HPDE6-E6E7 (cell line): ENCODE data around the gene TRRAP.

Source experiments
- DNase-seq: peaks from one replicate; pipeline ENCODE4 v3.0.0; 2011; ENCODE audit warnings: missing footprints; ENCODE audit errors: extremely low spot score

TRRAP gene

DNA sequence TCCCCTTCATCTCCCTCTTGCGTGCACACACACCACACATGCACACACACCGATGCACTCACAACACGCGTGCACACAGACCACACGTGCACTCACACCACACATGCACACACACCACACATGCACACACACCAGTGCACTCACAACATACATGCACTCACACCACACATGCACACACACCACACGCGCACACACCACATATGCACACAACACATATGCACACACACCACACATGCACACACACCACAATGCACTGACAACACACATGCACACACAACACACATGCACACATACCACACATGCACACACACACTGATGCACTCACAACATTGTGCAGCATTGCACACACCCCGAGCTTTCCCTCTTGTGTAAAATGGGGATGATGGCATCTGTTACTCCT, 68.1 kb downstream of the TRRAP start:
- DNase-seq, result no peak

DNA sequence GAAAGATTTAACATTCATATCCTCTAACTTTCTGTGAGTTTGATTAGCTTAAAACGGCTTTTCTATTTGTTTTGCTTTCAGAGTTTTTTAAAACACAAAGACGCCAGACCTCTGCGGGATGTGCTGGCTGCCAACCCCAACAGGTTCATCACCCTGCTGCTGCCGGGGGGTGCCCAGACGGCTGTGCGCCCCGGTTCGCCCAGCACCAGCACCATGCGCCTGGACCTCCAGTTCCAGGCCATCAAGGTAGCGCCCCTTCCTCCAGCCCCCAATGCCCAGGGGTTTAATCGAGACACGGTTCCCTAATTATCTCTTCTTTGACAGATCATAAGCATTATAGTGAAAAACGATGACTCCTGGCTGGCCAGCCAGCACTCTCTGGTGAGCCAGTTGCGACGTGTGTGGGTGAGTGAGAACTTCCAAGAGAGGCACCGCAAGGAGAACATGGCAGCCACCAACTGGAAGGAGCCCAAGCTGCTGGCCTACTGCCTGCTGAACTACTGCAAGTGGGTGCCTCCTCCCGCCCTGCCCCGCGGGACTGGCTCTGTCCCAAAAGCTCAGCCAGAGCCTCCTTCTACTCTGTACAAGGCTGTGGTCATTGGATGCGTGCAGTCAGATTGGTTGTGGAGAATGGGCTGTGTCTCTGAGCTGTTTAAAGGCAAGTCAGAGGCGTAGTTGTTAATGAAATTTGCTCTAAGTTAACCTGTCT, 71.2 kb downstream of the TRRAP start:
- no peak for DNase-seq

DNA sequence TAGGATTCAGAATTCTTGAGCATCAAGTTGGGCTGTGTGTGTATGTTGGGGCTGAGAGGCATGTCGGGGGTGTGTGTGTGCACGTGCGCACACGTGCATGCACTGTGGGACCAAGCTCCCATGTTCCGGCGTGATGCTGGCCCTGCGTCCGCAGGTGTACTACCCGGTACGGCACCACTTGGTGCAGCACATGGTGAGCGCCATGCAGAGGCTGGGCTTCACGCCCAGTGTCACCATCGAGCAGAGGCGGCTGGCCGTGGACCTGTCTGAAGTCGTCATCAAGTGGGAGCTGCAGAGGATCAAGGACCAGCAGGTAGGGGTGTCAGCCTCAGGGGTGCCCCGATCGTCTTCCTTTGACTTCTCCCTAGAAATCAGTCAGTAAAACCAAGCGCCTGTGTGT, 77.7 kb downstream of the TRRAP start:
- no peak for DNase-seq

DNA sequence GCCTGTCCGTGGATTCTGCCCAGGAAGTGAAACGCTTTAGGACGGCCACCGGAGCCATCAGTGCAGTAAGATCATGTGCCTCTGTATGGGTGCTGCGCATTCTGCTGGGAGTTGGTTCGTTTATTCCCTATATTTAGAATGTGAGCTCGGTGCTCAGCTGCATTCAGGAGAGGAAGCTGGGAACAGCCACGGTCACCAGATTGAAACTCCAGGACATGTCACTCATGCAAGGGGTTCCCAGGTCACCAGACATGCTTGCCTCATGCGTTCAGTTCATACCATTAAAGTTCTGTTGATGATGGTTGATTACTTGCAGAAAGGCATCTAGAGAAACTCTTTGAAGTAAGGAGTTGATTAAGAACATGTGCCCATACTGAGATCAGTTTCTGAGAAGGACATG, 78.1 kb downstream of the TRRAP start:
- no peak for DNase-seq

DNA sequence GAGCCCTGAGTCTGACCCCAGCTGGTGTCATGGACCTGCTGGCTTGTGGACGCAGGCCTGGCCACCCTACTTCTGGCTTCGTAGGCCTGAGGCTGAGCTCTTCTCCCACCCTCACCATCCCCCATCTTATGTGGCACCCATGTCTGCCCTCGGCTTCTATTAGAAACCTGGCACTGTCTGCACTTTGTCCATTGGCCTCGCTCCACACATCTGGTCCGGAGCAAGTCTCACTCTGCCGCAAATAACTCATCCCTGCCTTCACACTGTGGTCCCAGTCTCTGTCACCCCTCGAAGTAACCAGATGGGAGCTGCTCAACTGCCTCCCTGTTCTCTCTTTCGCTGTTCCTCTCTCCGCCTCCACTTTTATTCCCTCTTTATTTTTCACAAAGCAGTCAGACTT, 78.6 kb downstream of the TRRAP start:
- no peak for DNase-seq

DNA sequence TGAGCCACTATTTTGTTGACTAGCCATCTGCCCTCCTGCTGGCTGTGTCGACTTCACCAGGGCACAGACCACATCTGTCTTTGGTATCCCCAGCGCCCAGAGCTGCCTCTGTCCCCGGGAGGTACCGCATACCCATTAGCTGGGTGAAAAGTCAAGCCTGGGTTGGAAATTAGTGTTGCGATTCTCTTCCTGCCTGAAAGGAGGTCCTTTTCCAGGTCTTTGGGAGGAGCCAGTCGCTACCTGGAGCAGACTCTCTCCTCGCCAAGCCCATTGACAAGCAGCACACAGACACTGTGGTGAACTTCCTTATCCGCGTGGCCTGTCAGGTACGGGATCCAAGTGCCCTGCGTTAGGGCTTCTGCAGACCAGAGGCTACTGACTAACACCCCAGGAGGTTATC, 79.4 kb downstream of the TRRAP start:
- no peak for DNase-seq

DNA sequence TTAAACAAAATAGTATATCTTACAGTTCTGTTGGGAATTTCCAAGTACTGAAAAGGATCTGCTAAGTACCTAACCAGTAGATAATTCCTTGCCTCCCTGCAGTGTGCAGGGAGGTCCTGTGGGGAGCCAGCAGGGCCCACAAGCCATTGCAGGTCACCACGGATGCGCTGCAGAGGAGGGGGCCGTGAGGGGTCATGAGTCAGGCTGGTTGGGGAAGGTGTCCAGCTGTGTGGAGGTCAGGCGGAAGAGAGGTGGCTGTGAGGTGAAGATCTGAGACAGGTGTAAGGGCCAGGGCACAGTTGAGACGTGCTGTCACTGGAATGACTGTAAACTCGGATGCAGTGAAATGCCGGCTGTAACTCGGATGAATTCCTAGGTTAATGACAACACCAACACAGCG, 80.6 kb downstream of the TRRAP start:
- DNase-seq, result no peak

DNA sequence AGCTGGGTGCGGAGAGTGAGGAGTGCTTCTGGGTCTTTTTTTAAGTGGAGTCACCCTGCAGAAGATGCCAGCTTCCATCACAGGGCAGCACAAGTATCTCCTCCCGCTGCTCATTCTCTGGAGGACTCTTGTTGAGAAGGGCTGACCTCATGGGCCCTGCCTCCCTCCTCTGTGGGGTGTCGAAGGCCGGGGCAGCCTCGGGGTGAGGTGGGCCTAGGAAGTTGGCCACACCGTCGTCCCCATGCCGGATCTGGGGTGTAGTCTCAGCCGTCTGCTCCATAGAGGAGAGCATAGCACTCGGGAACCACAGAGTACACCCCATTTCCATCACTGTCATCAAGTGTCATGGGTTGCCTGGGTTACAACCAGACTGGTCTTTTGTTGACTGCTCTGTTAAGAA, 85.0 kb downstream of the TRRAP start:
- no peak for DNase-seq

DNA sequence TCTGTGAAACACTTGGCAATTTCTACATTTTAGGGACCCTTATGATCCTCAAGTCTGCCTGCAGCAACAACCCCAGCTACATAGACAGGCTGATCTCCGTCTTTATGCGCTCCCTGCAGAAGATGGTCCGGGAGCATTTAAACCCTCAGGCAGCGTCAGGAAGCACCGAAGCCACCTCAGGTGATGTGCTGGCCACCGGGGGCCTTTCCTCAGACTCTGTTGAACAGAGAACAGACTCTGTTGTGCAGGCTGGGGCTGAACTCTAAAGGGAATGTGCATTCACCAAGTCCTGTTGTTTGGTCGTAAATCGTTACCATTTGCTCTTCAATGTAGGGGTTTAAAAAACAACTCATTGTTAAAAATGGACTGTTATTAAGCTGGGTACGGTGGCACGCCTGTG, 86.3 kb downstream of the TRRAP start:
- no peak for DNase-seq

DNA sequence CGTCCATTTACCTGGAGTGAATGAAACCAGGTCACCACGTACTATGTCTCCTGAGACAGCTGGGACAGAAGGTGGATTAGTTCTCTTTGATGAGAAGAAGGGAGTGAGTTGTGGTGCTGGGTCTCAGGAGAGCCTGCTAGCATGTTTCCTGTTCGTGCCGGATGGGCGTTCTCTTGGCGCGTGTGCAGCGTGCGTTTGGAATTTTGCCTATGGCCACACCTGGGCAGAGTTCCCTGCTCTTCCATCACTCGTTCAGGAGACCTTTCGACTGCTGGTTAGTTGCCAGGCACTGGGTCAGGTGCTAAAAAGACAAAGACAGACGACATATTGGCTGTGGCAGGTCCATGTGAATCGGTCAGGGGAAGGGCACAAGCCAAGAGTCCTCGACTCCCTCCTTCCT, 90.3 kb downstream of the TRRAP start:
- DNase-seq, result no peak

DNA sequence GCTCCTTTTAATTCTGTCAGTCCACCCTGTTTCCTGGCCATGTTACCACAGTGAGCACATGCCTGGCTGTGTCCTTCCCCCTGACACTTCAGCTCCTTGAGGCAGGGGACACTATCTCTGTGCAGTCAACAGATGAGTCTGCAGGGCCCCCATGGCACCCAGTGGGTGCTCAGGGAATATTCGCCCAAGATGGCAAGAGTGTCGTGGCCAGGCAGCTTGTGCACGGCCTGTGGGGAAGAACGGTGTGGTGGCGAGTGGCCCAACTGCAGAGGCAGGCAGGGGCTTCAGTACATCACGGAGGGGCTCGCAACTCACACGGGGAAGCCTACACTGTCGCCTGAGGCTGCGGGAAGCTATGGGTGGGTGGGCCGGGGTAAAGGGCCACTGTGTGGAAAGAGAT, 91.1 kb downstream of the TRRAP start:
- DNase-seq, result no peak

DNA sequence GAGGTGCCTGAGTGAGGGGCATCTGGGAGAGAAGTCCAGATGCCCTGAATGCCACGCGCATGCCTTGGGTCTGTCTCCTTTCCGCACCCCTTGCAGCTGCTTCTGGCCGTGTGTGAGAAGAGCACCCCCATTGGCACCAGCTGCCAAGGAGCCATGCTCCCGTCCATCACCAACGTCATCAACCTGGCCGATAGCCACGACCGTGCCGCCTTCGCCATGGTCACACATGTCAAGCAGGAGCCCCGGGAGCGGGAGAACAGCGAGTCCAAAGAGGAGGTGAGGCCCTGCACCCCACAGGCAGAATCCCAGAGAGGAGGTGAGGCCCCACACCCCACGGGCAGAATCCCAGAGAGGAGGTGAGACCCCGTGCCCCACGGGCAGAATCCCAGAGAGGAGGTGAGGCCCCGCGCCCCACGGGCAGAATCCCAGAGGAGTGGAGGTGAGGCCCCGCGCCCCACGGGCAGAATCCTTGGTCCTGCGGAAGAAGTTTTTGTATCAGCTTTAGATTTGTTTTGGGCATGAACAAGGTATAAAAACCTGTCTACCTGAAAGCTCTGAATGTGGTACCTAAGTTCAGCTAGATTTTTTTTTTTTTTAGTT, 91.8 kb downstream of the TRRAP start:
- DNase-seq, result no peak

DNA sequence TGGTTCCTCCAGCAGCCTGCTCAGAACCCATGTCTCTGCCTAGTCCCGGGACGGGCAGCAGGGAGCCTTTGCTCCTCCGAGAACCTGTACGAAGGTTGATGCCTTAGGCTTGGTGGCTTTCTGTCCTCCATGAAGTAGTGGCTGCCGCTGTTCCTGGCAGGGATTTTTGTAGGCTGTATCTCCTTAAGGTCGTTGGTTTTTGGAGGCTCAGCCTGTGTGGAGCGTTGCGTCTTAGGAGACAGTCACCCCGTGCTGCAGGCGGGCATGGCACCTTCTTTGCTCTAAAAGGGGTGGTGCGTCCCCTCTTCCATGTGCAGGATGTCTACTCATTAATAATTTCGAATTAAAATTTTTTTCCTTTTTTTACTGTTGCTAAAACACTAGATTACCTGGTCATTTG, 92.5 kb downstream of the TRRAP start:
- no peak for DNase-seq

DNA sequence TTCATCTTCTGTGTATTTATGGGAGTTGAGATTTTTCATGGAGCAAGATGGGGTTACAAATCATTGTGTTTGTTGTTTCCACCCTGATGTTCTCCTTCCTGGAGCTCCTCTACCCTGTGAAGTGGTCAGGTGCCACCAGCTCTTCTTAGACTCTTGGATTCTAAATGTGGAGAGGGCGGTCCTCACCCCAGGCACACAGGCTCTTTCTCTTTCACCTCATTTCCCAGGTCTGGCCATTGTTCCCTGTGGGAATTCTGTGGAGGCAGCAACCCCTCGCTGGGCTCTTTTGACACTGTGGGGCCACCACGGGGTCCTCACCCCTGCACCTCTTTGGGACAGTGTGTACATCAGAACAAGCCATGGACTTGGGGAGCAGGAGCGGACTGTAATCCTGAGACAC, 95.9 kb downstream of the TRRAP start:
- no peak for DNase-seq

DNA sequence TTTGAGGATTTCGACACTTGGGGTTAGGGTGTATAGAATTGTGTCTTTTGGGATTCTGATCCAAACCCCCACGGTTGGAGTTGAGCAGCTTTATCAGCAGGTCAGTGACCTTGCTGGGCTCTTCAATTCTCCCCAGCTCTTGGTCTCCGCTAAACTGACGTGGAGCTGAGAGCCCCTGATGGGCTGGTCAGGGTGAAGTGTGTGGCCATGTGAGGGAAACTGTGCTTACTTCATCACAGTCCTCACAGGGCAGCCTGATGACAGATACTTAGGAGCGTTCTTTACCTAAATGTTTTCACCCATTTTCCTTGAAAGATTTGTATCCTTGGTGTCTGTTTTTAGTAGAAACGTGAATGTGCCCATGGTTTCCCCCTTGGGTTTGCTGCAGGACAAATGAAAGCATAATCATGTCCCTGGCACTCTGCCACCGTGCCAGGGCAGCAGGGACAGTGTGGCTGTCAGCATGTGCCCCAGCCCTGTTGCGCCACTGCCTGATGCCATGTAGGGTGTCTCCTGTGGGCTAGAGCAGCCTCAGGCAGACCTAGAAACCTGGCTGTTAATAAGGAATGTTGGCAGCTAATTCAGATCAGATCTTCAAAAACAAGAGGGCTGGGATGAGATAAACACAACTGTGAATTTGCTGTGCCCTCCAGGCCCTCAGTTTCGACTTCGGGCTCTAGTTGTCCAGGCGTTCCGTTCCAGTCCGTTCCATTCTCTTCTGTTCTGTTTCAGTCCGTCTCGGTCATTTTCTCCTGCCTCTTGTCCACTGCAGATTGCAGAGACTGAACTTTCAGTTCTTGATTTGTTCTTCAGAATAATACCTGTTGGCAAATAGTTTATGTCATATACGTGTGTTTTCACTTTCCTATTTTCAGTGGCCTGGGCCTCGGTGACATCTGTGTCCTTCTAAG, 96.8 kb downstream of the TRRAP start:
- DNase-seq, result no peak

DNA sequence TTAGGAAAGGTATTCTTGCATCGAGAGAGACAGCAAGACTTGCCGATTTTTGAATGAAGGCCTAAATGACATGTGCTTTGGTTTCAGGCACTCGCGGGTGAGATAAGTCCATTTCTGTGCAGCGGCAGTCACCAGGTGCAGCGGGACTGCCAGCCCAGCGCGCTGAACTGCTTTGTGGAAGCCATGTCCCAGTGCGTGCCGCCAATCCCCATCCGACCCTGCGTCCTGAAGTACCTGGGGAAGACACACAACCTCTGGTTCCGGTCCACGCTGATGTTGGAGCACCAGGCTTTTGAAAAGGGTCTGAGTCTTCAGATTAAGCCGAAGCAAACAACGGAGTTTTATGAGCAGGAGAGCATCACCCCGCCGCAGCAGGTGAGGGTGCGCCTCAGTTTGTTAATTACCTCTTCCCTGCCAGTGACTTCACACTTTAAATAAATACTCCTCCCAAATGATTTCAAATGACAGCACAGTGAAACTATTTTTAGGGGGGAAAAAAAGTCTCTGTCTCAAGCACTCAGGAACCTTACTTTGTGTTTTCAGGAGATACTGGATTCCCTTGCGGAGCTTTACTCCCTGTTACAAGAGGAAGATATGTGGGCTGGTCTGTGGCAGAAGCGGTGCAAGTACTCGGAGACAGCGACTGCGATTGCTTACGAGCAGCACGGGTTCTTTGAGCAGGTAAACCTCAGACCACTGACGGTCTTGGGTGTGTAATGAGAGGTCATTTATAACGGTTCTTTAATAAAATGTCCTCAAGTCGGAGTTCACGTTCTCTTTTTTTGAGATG, 98.3 kb downstream of the TRRAP start:
- DNase-seq, result no peak

DNA sequence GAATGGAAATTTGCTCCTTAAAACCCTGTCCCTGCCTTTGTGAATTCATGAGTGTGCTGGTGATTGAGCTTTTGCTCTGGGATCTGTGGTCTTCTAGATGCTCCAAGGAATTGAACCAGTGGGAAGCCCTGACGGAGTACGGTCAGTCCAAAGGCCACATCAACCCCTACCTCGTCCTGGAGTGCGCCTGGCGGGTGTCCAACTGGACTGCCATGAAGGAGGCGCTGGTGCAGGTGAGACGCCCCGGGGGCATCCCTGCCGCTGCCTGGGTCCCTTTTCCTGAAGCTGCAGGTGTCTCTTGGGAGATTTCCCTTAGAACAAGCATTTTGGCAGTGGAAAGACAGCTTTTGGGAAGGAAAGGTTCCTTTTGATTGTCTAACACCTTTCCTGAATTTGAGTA, 100.3 kb downstream of the TRRAP start:
- DNase-seq, result no peak

DNA sequence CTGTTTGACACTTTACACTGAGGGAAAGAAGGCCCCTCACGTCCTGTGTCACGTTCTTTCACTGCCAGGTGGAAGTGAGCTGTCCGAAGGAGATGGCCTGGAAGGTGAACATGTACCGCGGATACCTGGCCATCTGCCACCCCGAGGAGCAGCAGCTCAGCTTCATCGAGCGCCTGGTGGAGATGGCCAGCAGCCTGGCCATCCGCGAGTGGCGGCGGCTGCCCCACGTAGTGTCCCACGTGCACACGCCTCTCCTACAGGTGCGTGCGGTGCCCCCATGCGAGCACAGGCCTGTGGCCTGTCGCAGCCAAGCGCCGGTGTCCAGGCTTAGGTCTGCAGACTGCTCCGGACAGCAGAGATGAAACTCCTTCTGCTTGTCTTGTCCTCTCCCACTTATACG, 103.4 kb downstream of the TRRAP start:
- DNase-seq, result no peak

DNA sequence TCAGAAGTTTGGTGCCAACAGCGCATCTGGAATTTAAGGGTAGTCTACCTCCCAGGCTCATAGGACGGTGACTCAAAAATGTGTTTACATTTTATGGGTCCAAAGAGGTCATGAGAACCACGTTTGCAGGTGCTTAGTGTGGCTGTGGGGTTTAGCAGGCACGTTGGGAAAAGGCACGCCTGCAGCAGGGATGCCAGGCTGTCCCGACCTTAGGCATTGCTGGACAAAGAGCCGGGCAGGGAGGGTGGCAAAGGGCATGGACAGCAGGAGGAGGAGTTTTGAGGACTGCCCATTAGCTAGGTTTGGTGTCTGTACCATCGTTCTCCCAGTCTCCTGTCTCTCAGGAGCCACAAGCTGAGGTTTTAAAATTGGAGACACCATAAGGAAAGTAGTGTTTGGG, 104.4 kb downstream of the TRRAP start:
- no peak for DNase-seq

DNA sequence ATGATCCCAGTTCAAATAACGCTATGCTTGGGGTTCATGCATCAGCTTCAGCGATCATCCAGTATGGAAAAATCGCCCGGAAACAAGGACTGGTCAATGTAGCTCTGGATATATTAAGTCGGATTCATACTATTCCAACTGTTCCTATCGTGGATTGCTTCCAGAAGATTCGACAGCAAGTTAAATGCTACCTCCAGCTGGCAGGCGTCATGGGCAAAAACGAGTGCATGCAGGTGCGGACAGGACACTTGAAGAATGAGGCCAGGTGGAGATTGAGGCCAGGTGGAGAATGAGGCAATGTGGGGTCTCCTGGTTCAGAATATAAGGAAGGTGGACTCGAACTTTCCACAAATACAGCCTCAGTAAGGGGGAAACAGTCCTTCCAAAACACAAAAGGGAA, 105.8 kb downstream of the TRRAP start:
- DNase-seq, result no peak

DNA sequence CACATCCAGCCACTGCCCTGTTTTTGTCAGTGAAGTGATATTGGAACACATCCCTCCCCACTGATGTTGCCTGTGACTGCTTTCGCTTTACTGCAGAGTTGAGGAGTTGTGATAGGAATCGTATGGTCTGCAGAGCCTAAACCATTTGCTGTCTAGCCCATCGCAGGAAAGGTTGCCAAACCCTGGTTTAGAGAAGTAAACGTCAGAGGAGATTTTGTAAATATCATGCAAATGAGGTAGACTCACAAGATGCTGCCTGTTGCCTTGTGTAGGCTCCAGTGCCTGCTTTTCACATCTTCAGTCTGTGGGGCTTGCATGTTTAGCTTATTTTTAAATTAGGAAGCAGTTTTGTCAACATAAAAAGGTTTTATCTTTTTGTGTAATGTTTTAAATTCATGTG, 107.1 kb downstream of the TRRAP start:
- DNase-seq, result no peak

DNA sequence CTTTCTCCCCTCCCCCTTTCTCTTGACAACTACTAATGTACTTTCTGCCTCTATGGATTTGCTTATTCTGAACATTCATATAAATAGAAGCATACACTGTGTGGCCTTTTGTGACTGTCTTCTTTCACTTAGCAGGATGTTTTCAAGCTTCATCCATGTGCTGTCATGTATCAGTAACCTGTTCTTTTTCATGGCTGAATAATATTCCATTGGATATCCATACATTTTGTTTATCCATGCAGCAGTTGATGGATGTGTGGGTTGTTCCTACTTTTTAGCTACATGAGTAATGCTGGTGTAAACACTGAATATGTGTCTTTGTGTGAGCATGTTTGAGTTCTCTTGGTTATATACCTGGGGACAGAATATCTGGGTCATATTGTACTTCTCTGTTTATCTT, 107.6 kb downstream of the TRRAP start:
- no peak for DNase-seq
